Mammary microvascular endothelial cell (primary cell): ENCODE data around the gene TM4SF5. TPM values are rescaled to one million over a fixed set of nuclear protein-coding genes. Genes with fewer than 3 reads are reported as not detected.

Source experiments
- total RNA-seq: library from RNA; depleted of rRNA; stranded (reverse); fragments of >200 nt; gene quantifications from 2 replicates; pipeline ENCODE4 v1.2.3, GENCODE V29; 2015

TM4SF5 gene
- not detected in 2 replicates for total RNA-seq

GRCh38 chr17:4771519-4772234 lies at the start of gene TM4SF5:
Gene TM4SF5 (plus strand): TSS chr17:4771886. CDS start chr17:4771923, 37 bp downstream.

GRCh38 chr17:4739122-4740024 lies 32.3 kb upstream of the TM4SF5 start, which contains the start of the genes CXCL16 and ZMYND15:
Gene CXCL16 (minus strand): TSS chr17:4739928. CDS start chr17:4739339, 589 bp downstream.
Gene ZMYND15 (plus strand): TSS chr17:4739833. CDS start chr17:4740549, 716 bp downstream.

DNA sequence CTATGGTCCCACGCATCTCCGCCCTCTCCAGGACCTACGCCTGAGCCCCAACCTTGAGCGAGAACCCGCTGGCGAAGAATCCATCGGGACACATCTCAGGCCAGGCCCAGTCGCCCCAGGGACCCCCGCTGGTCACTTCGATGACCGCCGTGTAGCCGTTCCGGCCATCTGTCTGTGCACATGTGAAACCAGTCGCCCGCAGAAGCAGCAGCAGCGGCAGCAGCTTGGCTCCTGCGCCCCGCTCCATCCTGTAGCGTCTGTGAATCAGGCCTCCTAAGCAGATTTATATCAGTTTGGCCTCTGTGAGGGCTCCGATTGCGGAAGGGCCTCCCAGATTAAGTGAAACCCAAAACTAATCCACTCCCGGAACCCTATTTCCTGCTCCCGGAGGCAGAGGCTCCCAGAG lies 14.4 kb downstream of the TM4SF5 start, which contains the start of gene VMO1:
Gene VMO1, minus strand, starts transcription at position 259 of the 406 bp plus-strand sequence. Its CDS starts 12 bp downstream, at position 247.

DNA sequence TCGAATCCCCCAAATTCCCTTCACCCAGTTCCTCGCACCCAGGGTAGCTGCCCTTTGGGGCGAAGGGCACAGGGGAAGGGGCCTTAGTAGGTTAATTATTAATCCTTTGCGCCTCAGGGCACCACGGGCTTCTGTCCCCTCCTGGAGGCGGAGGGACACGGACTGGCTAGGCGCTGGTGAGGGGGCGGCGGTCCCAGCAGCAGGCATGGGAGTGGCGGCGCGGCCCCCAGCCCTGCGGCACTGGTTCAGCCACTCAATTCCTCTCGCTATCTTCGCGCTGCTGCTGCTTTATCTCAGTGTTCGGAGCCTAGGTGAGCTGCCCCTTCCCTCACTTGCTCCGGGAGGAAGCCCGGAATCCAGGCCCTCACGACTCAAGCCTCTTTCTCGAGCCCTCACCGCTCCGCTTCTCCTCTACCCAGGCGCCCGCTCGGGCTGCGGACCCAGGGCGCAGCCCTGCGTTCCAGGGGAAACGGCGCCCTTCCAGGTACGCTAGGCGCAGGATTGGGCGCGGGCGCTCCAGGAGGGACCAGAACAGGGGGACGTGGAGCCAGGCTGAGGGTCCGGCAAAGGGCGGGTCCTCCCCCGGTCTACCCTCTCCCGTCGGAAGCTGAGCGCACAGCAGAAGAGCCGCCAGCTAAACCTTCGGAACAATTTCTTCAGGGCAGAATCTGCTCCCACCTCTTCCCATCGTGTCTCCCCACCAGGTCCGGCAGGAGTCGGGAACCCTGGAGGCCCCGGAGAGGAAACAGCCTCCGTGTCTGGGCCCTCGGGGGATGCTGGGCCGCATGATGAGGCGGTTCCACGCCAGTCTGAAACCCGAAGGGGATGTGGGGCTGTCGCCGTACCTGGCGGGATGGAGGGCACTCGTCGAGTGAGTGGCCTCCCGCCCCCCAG lies 17.4 kb downstream of the TM4SF5 start, which contains the start of gene GLTPD2:
Gene GLTPD2, plus strand, starts transcription at position 158 of the 894 bp plus-strand sequence. Its CDS starts 48 bp downstream, at position 206.

GRCh38 chr17:4802228-4802627 lies 30.5 kb downstream of the TM4SF5 start, which contains the start of gene C17orf114:
Gene C17orf114 (minus strand): TSS chr17:4802328.

GRCh38 chr17:4806777-4807604 lies 35.3 kb downstream of the TM4SF5 start, which contains the start of gene PLD2:
Gene PLD2 (plus strand): TSS chr17:4807152. CDS start chr17:4807773, 621 bp downstream.

Other genes with a start within 250 kb of the TM4SF5 start
- 85.0 and 85.7 TPM in 2 replicates for gene MYBBP1A, start 216.5 kb upstream of the TM4SF5 start, total RNA-seq
- gene GGT6, start 211.3 kb upstream of the TM4SF5 start, total RNA-seq, result not detected in 2 replicates
- 0.20 TPM in 1 of 2 replicates, not detected in the other for gene SMTNL2, start 187.4 kb upstream of the TM4SF5 start, total RNA-seq
- gene ALOX15, start 130.2 kb upstream of the TM4SF5 start, total RNA-seq, result not detected in 2 replicates
- 38.2 and 40.3 TPM in 2 replicates for gene PELP1, start 67.7 kb upstream of the TM4SF5 start, total RNA-seq
- gene ARRB2, start 61.3 kb upstream of the TM4SF5 start, total RNA-seq, result 15.3 and 18.1 TPM in 2 replicates
- 27.3 and 31.6 TPM in 2 replicates for gene MED11, start 40.5 kb upstream of the TM4SF5 start, total RNA-seq
- gene ZMYND15, start 32.1 kb upstream of the TM4SF5 start, total RNA-seq, result 0.07 and 0.10 TPM in 2 replicates
- 10.3 and 11.9 TPM in 2 replicates for gene CXCL16, start 32.0 kb upstream of the TM4SF5 start, total RNA-seq
- gene VMO1, start 14.5 kb downstream of the TM4SF5 start, total RNA-seq, result 0.13 and 0.44 TPM in 2 replicates
- gene GLTPD2, start 17.1 kb downstream of the TM4SF5 start, total RNA-seq, result not detected in 2 replicates
- gene PSMB6, start 24.3 kb downstream of the TM4SF5 start, total RNA-seq, result 334 and 357 TPM in 2 replicates
- gene PLD2, start 35.3 kb downstream of the TM4SF5 start, total RNA-seq, result 18.0 and 18.8 TPM in 2 replicates
- gene MINK1, start 61.5 kb downstream of the TM4SF5 start, total RNA-seq, result 30.3 and 30.9 TPM in 2 replicates
- gene C17orf107, start 127.7 kb downstream of the TM4SF5 start, total RNA-seq, result 0.30 and 0.93 TPM in 2 replicates
- 1.5 and 2.5 TPM in 2 replicates for gene CHRNE, start 131.2 kb downstream of the TM4SF5 start, total RNA-seq
- 0.05 TPM in 1 of 2 replicates, not detected in the other for gene GP1BA, start 160.4 kb downstream of the TM4SF5 start, total RNA-seq
- gene SLC25A11, start 168.2 kb downstream of the TM4SF5 start, total RNA-seq, result 45.6 and 62.0 TPM in 2 replicates
- 41.0 and 49.0 TPM in 2 replicates for gene RNF167, start 168.4 kb downstream of the TM4SF5 start, total RNA-seq
- gene PFN1, start 176.6 kb downstream of the TM4SF5 start, total RNA-seq, result 1,622 and 1,639 TPM in 2 replicates
- gene ENO3, start 179.2 kb downstream of the TM4SF5 start, total RNA-seq, result 0.10 TPM in 1 of 2 replicates, not detected in the other
- 80.1 and 81.1 TPM in 2 replicates for gene SPAG7, start 195.9 kb downstream of the TM4SF5 start, total RNA-seq
- 11.8 and 14.2 TPM in 2 replicates for gene CAMTA2, start 215.8 kb downstream of the TM4SF5 start, total RNA-seq
- gene INCA1, start 225.6 kb downstream of the TM4SF5 start, total RNA-seq, result 0.39 TPM in 1 of 2 replicates, not detected in the other
- 90.9 and 96.7 TPM in 2 replicates for gene KIF1C, start 226.1 kb downstream of the TM4SF5 start, total RNA-seq